Activated CD4-positive, alpha-beta memory T cell treated with anti-CD3 and anti-CD28 coated beads for 36 hours (primary cell): ENCODE measurements around the gene RERE. TPM values are rescaled to one million over a fixed set of nuclear protein-coding genes. Genes with fewer than 3 reads are reported as not detected.

Experiments used
- CTCF ChIA-PET: fragments of 350-600 bp; sonication (Branson Sonifier 250); formaldehyde crosslinking; loops from one replicate; lab custom pipeline; 2021; ENCODE audit warnings: antibody characterized with exemption, inconsistent platforms; lab: Charles Lee
- POLR2A ChIA-PET: fragments of 350-600 bp; sonication (Branson Sonifier 250); formaldehyde crosslinking; loops from one replicate; lab custom pipeline; 2021; ENCODE audit warnings: antibody characterized with exemption; lab: Charles Lee
- DNase-seq: peaks from one replicate; pipeline ENCODE4 v3.0.0-alpha.2; 2020
- H3K27ac Mint-ChIP-seq: one replicate; pipeline ENCODE4 v1.8.0; 2021; ENCODE audit warnings: mixed read lengths
- H3K27me3 Mint-ChIP-seq: one replicate; pipeline ENCODE4 v1.8.0; 2021; ENCODE audit warnings: mixed read lengths
- H3K36me3 Mint-ChIP-seq: one replicate; pipeline ENCODE4 v1.8.0; 2021; ENCODE audit warnings: mixed read lengths
- H3K4me1 Mint-ChIP-seq: one replicate; pipeline ENCODE4 v1.8.0; 2021; ENCODE audit warnings: low read depth, mixed read lengths
- H3K4me3 Mint-ChIP-seq: one replicate; pipeline ENCODE4 v1.8.0; 2021; ENCODE audit warnings: mild to moderate bottlenecking, mixed read lengths
- H3K9me3 Mint-ChIP-seq: one replicate; pipeline ENCODE4 v1.8.0; 2021; ENCODE audit warnings: mixed read lengths
- intact Hi-C: fragments of 100-400 bp; cut with micrococcal nuclease; formaldehyde crosslinking; loops from one replicate; pipeline ENCODE4 v1.15.1; 2023
- total RNA-seq, 2 experiments: library from RNA; stranded (reverse); gene quantifications; one replicate each; pipeline ENCODE4 v1.2.3, GENCODE V29; 2021

Gene RERE
- total RNA-seq, 2 experiments from 2014 or later = 45.0 to 50.5 TPM

DNA sequence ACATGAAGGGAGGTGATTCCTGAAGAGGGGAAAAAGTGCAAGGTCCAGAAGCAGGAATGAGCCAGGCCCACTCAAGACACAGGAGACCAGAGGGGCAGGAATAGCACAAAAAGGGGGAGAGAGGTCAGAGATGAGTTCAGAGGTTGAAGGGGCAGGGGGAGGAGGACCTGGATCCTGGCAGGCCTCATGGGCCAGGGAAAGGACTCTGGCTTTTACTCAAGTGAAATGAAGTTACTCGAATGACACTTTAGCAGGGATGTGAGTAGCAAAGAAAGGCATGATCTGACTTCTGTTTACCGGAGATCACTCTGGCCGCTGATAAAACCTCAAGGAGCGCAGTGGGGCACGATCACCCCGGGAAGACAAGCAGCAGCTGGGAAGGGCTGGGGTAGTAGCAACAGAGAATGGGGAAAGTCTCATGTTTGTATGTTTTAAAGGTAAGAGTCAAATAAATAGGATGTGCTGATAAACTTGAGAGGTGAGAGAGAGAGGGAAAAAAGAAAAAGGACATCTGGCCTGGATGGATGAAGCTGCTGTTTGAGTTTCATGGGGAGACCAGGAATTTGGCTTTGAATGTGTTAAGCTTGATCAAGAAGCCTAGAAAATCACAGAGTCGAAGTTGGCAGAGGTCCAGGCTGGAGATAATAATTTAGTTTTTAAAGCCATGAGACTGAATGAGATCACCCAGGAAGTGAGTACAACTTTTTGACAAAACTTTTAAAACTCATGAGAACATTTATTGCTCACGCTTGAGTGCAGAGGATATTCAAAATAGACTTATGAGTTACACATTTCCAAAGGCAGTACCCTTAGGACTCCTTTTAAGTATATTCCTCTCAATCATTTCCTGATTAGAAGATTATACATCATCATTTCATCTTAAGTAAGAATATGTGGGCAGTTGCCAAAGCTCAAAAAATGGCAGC lies 156.0 kb downstream of the RERE start:
- intact Hi-C loops = loop anchor here (1.0 to 5.0 kb wide), 6 partner anchors 9 to 264 kb away; partner anchors contain the start of gene RERE
- H3K4me1 Mint-ChIP-seq = peaks cover 3% of the 10 kb centered on the region
- peak; percentile 53 for DNase-seq
- H3K9me3 Mint-ChIP-seq = no peaks in the 10 kb centered on the region
- H3K27me3 Mint-ChIP-seq = no peaks in the 10 kb centered on the region
- ChIA-PET CTCF (interaction anchor here (0.9 to 3.4 kb wide), 7 partner anchors 10 to 100 kb away, joined by 3 to 12 read pairs (median 4); no protein-coding TSS in a partner anchor), POLR2A (interaction anchor here (0.6 to 1.1 kb wide), 2 partner anchors 10 to 36 kb away, joined by 4 read pairs; no protein-coding TSS in a partner anchor)
- H3K27ac Mint-ChIP-seq = peak overlapping the region; percentile 80
- H3K4me3 Mint-ChIP-seq = no peak overlapping the region
- no peaks in the 10 kb centered on the region for H3K36me3 Mint-ChIP-seq

DNA sequence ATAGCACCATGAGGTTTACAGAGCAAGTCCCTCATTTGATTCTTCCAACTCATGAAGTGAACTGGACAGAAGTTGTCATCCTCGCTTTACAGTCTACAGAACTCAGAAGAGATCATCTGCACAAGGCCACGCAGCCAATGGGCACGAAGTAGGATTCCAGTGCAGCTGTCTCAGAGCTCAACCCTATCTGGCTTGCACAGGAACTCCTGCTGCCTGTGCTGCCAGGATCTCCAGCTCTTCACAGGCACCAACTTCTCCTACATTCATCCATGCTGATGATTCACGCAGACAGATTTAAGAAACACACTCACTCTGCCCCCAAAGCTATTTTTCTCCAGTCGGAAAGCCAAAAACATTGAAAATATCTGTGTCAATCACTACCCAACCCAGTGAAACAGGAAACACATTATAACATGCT lies 157.0 kb downstream of the RERE start:
- ChIA-PET POLR2A (interaction anchor here (1.1 kb wide), 1 partner anchor 9 kb away, joined by 4 read pairs; no protein-coding TSS in a partner anchor), CTCF (interaction anchor here (1.1 to 3.4 kb wide), 3 partner anchors 11 to 99 kb away, joined by 4 to 12 read pairs (median 4); no protein-coding TSS in a partner anchor)

GRCh38 chr1:8659593-8659992 lies 157.8 kb downstream of the RERE start:
- Mint-ChIP-seq H3K27ac (no peak overlapping the region), H3K4me3 (no peak overlapping the region), H3K36me3 (peaks cover 14% of the 10 kb centered on the region), H3K9me3 (no peaks in the 10 kb centered on the region), H3K27me3 (no peaks in the 10 kb centered on the region), H3K4me1 (peaks cover 6% of the 10 kb centered on the region)
- intact Hi-C loops = no loop called here
- ChIA-PET POLR2A (no interaction called here), CTCF (interaction anchor here (1.4 to 3.4 kb wide), 2 partner anchors 12 to 67 kb away, joined by 4 to 12 read pairs; no protein-coding TSS in a partner anchor)
- no peak for DNase-seq

More for the DNA sequence above, 157.0 kb downstream of the RERE start:
- no peak overlapping the region for H3K27ac Mint-ChIP-seq
- intact Hi-C loops = loop anchor here (5.0 kb wide), 3 partner anchors 157 to 263 kb away; partner anchors contain the start of gene RERE
- no peak for DNase-seq
- no peaks in the 10 kb centered on the region for H3K27me3 Mint-ChIP-seq
- H3K4me3 Mint-ChIP-seq = no peak overlapping the region
- peaks cover 3% of the 10 kb centered on the region for H3K4me1 Mint-ChIP-seq
- H3K36me3 Mint-ChIP-seq = peaks cover 10% of the 10 kb centered on the region
- H3K9me3 Mint-ChIP-seq = no peaks in the 10 kb centered on the region

- ChIA-PET CTCF (no interaction called here), POLR2A (no interaction called here)
- H3K4me1 Mint-ChIP-seq = peaks cover 31% of the 10 kb centered on the region
- H3K9me3 Mint-ChIP-seq = no peaks in the 10 kb centered on the region
- H3K4me3 Mint-ChIP-seq = no peak overlapping the region
- peaks cover 24% of the 10 kb centered on the region for H3K36me3 Mint-ChIP-seq
- H3K27me3 Mint-ChIP-seq = no peaks in the 10 kb centered on the region
- H3K27ac Mint-ChIP-seq = no peak overlapping the region
- DNase-seq = no peak
- intact Hi-C loops = no loop called here
Measured at GRCh38 chr1:8653878-8654277, 163.6 kb downstream of the RERE start.

DNA sequence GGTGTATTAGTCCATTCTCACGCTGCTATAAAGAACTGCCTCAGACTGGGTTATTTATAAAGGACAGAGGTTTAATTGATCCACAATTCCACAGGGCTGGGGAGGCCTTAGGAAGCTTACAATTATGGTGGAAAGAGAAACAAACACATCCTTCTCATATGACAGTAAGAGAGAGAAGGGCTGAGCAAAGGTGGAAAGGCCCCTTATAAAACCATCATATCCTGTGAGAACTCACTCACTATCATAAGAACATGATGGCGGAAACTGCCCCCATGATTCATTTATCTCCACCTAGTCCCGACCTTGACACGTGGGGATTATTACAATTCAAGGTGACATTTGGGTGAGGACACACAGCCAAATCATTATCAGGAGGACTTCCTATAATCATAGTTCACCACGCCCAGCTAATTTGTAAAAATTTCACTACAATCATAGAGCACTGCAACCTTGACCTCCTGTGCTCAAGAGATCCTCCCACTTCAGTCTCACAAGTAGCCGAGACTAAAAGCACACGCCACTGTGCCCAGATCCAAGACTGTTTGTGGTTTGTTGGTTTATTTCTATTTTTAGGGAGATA lies 164.9 kb downstream of the RERE start:
- CTCF ChIA-PET = interaction anchor here (1.0 to 1.7 kb wide), 5 partner anchors 17 to 91 kb away, joined by 3 to 10 read pairs (median 5); no protein-coding TSS in a partner anchor
- Mint-ChIP-seq H3K4me3 (no peak overlapping the region), H3K4me1 (peaks cover 43% of the 10 kb centered on the region), H3K27me3 (no peaks in the 10 kb centered on the region), H3K27ac (peak overlapping the region; percentile 69), H3K36me3 (peaks cover 24% of the 10 kb centered on the region), H3K9me3 (no peaks in the 10 kb centered on the region)
- intact Hi-C loops = loop anchor here (1.0 kb wide), 1 partner anchor 10 kb away; no protein-coding TSS in a partner anchor
- POLR2A ChIA-PET = interaction anchor here (1.5 to 1.7 kb wide), 2 partner anchors 9 to 51 kb away, joined by 4 read pairs; no protein-coding TSS in a partner anchor
- DNase-seq = peak; percentile 34

DNA sequence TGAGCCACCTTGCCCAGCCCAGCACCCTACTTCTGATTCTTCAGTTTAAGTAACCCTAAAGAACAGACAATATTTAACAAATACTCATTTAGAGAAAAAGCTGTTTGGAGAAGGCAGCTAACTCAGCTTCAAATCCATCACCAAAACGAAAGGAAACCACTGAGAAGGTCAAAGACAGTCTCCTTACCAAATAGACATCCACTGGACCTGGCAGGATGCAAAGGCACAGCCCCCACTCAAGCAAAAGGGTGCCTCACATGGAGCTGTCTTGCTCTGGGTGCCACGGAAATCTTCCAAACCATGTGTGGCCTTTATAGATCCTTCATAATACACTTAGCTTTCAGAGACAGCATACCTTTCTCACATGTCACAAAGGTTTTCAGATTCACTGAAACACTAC lies 165.5 kb downstream of the RERE start:
- H3K9me3 Mint-ChIP-seq = no peaks in the 10 kb centered on the region
- CTCF ChIA-PET = interaction anchor here (1.0 to 1.7 kb wide), 5 partner anchors 17 to 90 kb away, joined by 3 to 10 read pairs (median 5); no protein-coding TSS in a partner anchor
- H3K27me3 Mint-ChIP-seq = no peaks in the 10 kb centered on the region
- POLR2A ChIA-PET = interaction anchor here (1.5 to 1.7 kb wide), 2 partner anchors 9 to 52 kb away, joined by 4 read pairs; no protein-coding TSS in a partner anchor
- H3K4me3 Mint-ChIP-seq = no peak overlapping the region
- DNase-seq = no peak
- peaks cover 49% of the 10 kb centered on the region for H3K4me1 Mint-ChIP-seq
- peak overlapping the region; percentile 69 for H3K27ac Mint-ChIP-seq
- intact Hi-C loops = loop anchor here (1.0 kb wide), 1 partner anchor 10 kb away; no protein-coding TSS in a partner anchor
- peaks cover 24% of the 10 kb centered on the region for H3K36me3 Mint-ChIP-seq

DNA sequence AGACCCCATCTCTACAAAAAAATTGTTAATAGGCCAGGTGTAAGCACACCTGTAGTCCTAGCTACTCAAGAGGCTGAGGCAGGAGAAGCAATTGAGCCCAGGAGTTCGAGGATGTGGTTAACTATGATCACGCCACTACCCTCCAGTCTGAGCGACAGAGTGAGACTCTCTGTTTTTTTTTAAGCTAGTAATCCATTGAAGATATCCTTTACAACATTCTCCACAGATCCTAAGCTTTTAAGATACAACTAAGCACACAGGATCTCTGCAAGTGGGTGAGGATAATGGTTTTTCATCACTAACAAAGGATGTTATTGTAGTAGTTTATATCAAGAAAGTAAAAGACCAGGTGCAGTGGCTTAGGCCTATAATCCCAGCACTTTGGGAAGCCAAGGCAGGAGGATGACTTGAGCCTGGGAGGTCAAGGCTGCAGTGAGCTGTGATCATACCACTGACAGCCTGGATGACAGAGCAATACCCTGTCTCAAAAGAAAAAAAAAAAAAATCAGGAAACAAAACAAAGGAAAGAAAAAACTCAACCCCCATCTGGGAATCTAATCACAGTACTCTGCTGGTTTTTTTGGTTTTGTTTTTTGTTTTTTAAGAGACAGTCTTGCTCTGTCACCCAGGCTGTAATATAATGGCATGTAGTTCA lies 166.1 kb downstream of the RERE start:
- CTCF ChIA-PET = interaction anchor here (1.1 to 1.7 kb wide), 5 partner anchors 18 to 90 kb away, joined by 3 to 10 read pairs (median 5); no protein-coding TSS in a partner anchor
- POLR2A ChIA-PET = interaction anchor here (1.5 to 1.7 kb wide), 2 partner anchors 10 to 52 kb away, joined by 4 read pairs; no protein-coding TSS in a partner anchor
- H3K4me3 Mint-ChIP-seq = no peak overlapping the region
- no peaks in the 10 kb centered on the region for H3K27me3 Mint-ChIP-seq
- peaks cover 24% of the 10 kb centered on the region for H3K36me3 Mint-ChIP-seq
- no peaks in the 10 kb centered on the region for H3K9me3 Mint-ChIP-seq
- intact Hi-C loops = no loop called here
- peak; percentile 21 for DNase-seq
- H3K4me1 Mint-ChIP-seq = peaks cover 49% of the 10 kb centered on the region
- no peak overlapping the region for H3K27ac Mint-ChIP-seq

DNA sequence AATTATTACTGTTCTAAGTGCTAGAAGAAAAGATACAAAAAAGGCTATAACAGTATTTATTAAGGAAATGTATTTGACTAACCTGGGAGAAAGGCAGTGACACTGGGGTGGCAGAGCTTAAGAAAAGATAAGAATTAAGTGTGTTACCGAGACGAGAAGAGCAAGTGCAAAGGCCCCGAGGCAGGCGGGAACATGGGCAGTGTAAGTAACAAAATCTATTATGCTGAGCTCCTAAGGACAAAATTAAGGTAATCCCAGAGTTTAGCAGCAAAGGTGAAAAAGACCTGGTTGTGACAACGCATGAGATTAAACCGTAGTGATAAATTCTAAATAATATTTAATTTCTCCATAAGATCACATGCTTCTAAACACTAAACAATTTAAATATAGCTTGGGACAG lies 167.6 kb downstream of the RERE start:
- Mint-ChIP-seq H3K27me3 (no peaks in the 10 kb centered on the region), H3K4me1 (peaks cover 48% of the 10 kb centered on the region), H3K27ac (no peak overlapping the region), H3K4me3 (no peak overlapping the region), H3K36me3 (peaks cover 12% of the 10 kb centered on the region), H3K9me3 (no peaks in the 10 kb centered on the region)
- CTCF ChIA-PET = interaction anchor here (0.7 to 1.3 kb wide), 4 partner anchors 21 to 88 kb away, joined by 3 to 5 read pairs (median 3); no protein-coding TSS in a partner anchor
- no peak for DNase-seq
- intact Hi-C loops = loop anchor here (1.0 to 5.0 kb wide), 3 partner anchors 11 to 46 kb away; no protein-coding TSS in a partner anchor
- POLR2A ChIA-PET = interaction anchor here (1.4 kb wide), 1 partner anchor 20 kb away, joined by 4 read pairs; no protein-coding TSS in a partner anchor

GRCh38 chr1:8649027-8649426 lies 168.4 kb downstream of the RERE start:
- Mint-ChIP-seq H3K4me3 (no peak overlapping the region), H3K27me3 (no peaks in the 10 kb centered on the region), H3K9me3 (no peaks in the 10 kb centered on the region), H3K27ac (no peak overlapping the region), H3K4me1 (peaks cover 47% of the 10 kb centered on the region), H3K36me3 (peaks cover 10% of the 10 kb centered on the region)
- no peak for DNase-seq
- POLR2A ChIA-PET = interaction anchor here (1.4 kb wide), 1 partner anchor 21 kb away, joined by 4 read pairs; no protein-coding TSS in a partner anchor
- CTCF ChIA-PET = interaction anchor here (1.1 to 1.7 kb wide), 4 partner anchors 22 to 200 kb away, joined by 3 to 7 read pairs (median 3); no protein-coding TSS in a partner anchor
- intact Hi-C loops = loop anchor here (1.0 to 5.0 kb wide), 3 partner anchors 12 to 45 kb away; no protein-coding TSS in a partner anchor

DNA sequence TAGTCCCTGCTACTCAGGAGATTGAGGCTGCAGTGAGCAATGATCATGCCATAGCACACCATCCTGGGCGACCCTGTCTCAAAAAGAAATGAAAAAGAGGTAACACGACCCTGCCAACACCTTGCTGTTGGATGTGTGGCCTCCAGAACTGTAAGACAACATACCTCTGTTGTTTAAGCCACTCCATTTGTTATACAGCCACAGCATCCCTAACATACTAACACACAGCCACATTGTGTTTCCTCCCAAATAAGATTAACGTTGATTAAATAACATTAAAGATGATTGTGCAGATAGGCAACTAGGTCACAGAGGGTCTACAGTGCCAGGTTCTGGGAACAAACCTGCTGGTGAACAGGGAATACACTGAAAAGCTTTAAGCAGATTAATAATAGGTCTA lies 170.4 kb downstream of the RERE start:
- H3K4me1 Mint-ChIP-seq = peaks cover 50% of the 10 kb centered on the region
- H3K27ac Mint-ChIP-seq = no peak overlapping the region
- no peaks in the 10 kb centered on the region for H3K27me3 Mint-ChIP-seq
- DNase-seq = no peak
- no peak overlapping the region for H3K4me3 Mint-ChIP-seq
- intact Hi-C loops = loop anchor here (5.0 kb wide), 1 partner anchor 35 kb away; no protein-coding TSS in a partner anchor
- CTCF ChIA-PET = interaction anchor here (1.0 to 1.4 kb wide), 3 partner anchors 15 to 79 kb away, joined by 3 to 7 read pairs (median 3); no protein-coding TSS in a partner anchor
- H3K9me3 Mint-ChIP-seq = no peaks in the 10 kb centered on the region
- peaks cover 6% of the 10 kb centered on the region for H3K36me3 Mint-ChIP-seq
- POLR2A ChIA-PET = interaction anchor here (1.2 kb wide), 1 partner anchor 91 kb away, joined by 3 read pairs; no protein-coding TSS in a partner anchor
